ENCODE measurements around the gene MPPED2. TPM values are rescaled to one million over a fixed set of nuclear protein-coding genes. Genes with fewer than 3 reads are reported as not detected.

MPPED2 gene
- total RNA-seq, 1 experiment from 2014 or later, result 4.7 TPM

GRCh38 chr11:30573951-30574350 is 12.2 kb downstream of the MPPED2 start:
- H3K4me3 Mint-ChIP-seq, result no peak overlapping the region
- Histone ChIP-seq H2BK15ac (ENCODE audit: low read depth, low read length) (no peak overlapping the region), H4K8ac (replicated peaks; ENCODE audit: insufficient read length, low read depth, low read length) (no peak overlapping the region), H2BK120ac (ENCODE audit: low read depth, low read length, poor library complexity, severe bottlenecking) (no peak overlapping the region), H3K56ac (ENCODE audit: insufficient read length, low read depth, low read length) (no peak overlapping the region), H4K5ac (ENCODE audit: insufficient read length, low read depth, low read length) (no peak overlapping the region), H4K20me1 (ENCODE audit: control insufficient read depth, insufficient read depth, insufficient read length) (no peaks in the 10 kb centered on the region), H2AK5ac (ENCODE audit: insufficient read length, low read length) (no peak overlapping the region), H3K9ac (ENCODE audit: extremely low read depth, insufficient read length, low read length) (no peak overlapping the region), H3K9me3 (ENCODE audit: control insufficient read depth, low read depth, low read length) (no peaks in the 10 kb centered on the region), H2BK5ac (ENCODE audit: insufficient read length, low read length) (no peak overlapping the region), H2AFZ (ENCODE audit: low read length) (no peak overlapping the region), H3K18ac (ENCODE audit: insufficient read length, low read depth, low read length) (no peak overlapping the region), H3K79me2 (ENCODE audit: insufficient read depth, low read length) (no peaks in the 10 kb centered on the region), H3K4me2 (ENCODE audit: insufficient read depth, insufficient read length, low read length) (no peak overlapping the region), H3K23me2 (ENCODE audit: insufficient read length, low read depth, low read length, poor library complexity, severe bottlenecking) (no peaks in the 10 kb centered on the region), H2BK20ac (ENCODE audit: low read depth, low read length, poor library complexity, severe bottlenecking) (no peak overlapping the region), H3K4ac (ENCODE audit: low read depth, low read length) (no peak overlapping the region), H3K27ac (ENCODE audit: insufficient read length, low read depth, low read length) (no peak overlapping the region), H2BK12ac (ENCODE audit: insufficient read length, low read depth, low read length) (no peak overlapping the region), H3T11ph (ENCODE audit: low read length) (no peak overlapping the region), H3K27me3 (ENCODE audit: insufficient read depth, low read length) (no peaks in the 10 kb centered on the region), H3K14ac (ENCODE audit: insufficient read depth, low read length) (no peak overlapping the region), H3K4me1 (ENCODE audit: insufficient read depth, low read length) (no peaks in the 10 kb centered on the region), H3K79me1 (ENCODE audit: insufficient read depth, low read depth, low read length, poor library complexity, severe bottlenecking) (no peaks in the 10 kb centered on the region), H4K91ac (ENCODE audit: insufficient read length, low read depth, low read length) (no peak overlapping the region), H3K23ac (ENCODE audit: insufficient read length, low read depth, low read length) (no peak overlapping the region)
- H3K4me1 Mint-ChIP-seq, result peaks cover 2 to 7% of the 10 kb centered on the region in 2 experiments
- no CpG with 5 or more reads among the region's 2 CpGs for WGBS (ENCODE audit: extremely low coverage, insufficient read length, low lambda C conversion rate)
- TF ChIP-seq, protein P1, sequence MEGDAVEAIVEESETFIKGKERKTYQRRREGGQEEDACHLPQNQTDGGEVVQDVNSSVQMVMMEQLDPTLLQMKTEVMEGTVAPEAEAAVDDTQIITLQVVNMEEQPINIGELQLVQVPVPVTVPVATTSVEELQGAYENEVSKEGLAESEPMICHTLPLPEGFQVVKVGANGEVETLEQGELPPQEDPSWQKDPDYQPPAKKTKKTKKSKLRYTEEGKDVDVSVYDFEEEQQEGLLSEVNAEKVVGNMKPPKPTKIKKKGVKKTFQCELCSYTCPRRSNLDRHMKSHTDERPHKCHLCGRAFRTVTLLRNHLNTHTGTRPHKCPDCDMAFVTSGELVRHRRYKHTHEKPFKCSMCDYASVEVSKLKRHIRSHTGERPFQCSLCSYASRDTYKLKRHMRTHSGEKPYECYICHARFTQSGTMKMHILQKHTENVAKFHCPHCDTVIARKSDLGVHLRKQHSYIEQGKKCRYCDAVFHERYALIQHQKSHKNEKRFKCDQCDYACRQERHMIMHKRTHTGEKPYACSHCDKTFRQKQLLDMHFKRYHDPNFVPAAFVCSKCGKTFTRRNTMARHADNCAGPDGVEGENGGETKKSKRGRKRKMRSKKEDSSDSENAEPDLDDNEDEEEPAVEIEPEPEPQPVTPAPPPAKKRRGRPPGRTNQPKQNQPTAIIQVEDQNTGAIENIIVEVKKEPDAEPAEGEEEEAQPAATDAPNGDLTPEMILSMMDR (conservative IDR thresholded peaks at IDR 0.05), result no peak
- DNase-seq, result no peak
- H3K36me3 Mint-ChIP-seq (ENCODE audit: insufficient read depth in 1 of 3, low read depth in 3 of 3), result peaks cover 0 to 8% (median 8%) of the 10 kb centered on the region in 3 experiments; a peak in 5 of 7 replicates
- H3K27ac Mint-ChIP-seq, result no peak overlapping the region; a peak in 1 of 7 replicates
- no peaks in the 10 kb centered on the region for H3K27me3 Mint-ChIP-seq (ENCODE audit: low read depth)
- H3K9me3 Mint-ChIP-seq, result no peaks in the 10 kb centered on the region; a peak in 1 of 5 replicates

All from H9 (cell line).